Activated CD8-positive, alpha-beta T cell treated with anti-CD3 and anti-CD28 coated beads, Interleukin-2, amount 10 ng/mL, durations not matched to agents 7 days and 5 days (primary cell): ENCODE data around the gene ZNF148. TPM values are rescaled to one million over a fixed set of nuclear protein-coding genes. Genes with fewer than 3 reads are reported as not detected.
"Not testable (repeated sequence)": the region's sequence is repeated elsewhere in the genome, so short reads cannot be mapped to it uniquely, and the experiment has no call there.

ENCODE experiments used
- ATAC-seq: fragments of 150-1000 bp; cut with Tn5 transposase; one replicate; pipeline ENCODE4 v1.10.0; 2021; ENCODE audit warnings: moderate library complexity
- CTCF ChIA-PET: fragments of 350-600 bp; sonication (Branson Sonifier 250); formaldehyde crosslinking; loops from one replicate; lab custom pipeline; 2021; ENCODE audit warnings: antibody characterized with exemption; lab: Charles Lee
- POLR2A ChIA-PET: fragments of 350-600 bp; sonication (Branson Sonifier 250); formaldehyde crosslinking; loops from one replicate; lab custom pipeline; 2021; ENCODE audit warnings: antibody characterized with exemption; lab: Charles Lee
- DNase-seq: peaks from one replicate; pipeline ENCODE4 v3.0.0-alpha.2; 2020
- H3K27ac Mint-ChIP-seq: one replicate; pipeline ENCODE4 v1.8.0; 2021; ENCODE audit warnings: mild to moderate bottlenecking, mixed read lengths
- H3K27me3 Mint-ChIP-seq: one replicate; pipeline ENCODE4 v1.8.0; 2021; ENCODE audit warnings: low read depth, mixed read lengths
- H3K36me3 Mint-ChIP-seq: one replicate; pipeline ENCODE4 v1.8.0; 2021; ENCODE audit warnings: low read depth, mixed read lengths
- H3K4me1 Mint-ChIP-seq: one replicate; pipeline ENCODE4 v1.8.0; 2021; ENCODE audit warnings: low read depth, mixed read lengths
- H3K4me3 Mint-ChIP-seq: one replicate; pipeline ENCODE4 v1.8.0; 2021; ENCODE audit warnings: mild to moderate bottlenecking, mixed read lengths
- H3K9me3 Mint-ChIP-seq: one replicate; pipeline ENCODE4 v1.8.0; 2022; ENCODE audit warnings: mixed read lengths; ENCODE audit not compliant: insufficient read depth
- total RNA-seq, 2 experiments: library from RNA; stranded (reverse); gene quantifications; one replicate each; pipeline ENCODE4 v1.2.3, GENCODE V29; 2021

Gene ZNF148
- total RNA-seq, 2 experiments from 2014 or later, result 39.1 to 39.6 TPM

- Mint-ChIP-seq H3K27me3 (no peaks in the 10 kb centered on the region), H3K36me3 (peaks cover 39% of the 10 kb centered on the region), H3K4me1 (peaks cover 51% of the 10 kb centered on the region), H3K9me3 (peaks cover 9% of the 10 kb centered on the region), H3K4me3 (no peak overlapping the region), H3K27ac (no peak overlapping the region)
- ChIA-PET CTCF (interaction anchor here (1.0 kb wide), 1 partner anchor 11 kb away, joined by 4 read pairs; no protein-coding TSS in a partner anchor), POLR2A (interaction anchor here (0.6 kb wide), 1 partner anchor 23 kb away, joined by 4 read pairs; the partner anchor contains the start of gene ZNF148)
- ATAC-seq, result no peak
- no peak for DNase-seq
These were observed 23.2 kb downstream of the ZNF148 start for GRCh38 chr3:125351814-125352456.

- peaks cover 45% of the 10 kb centered on the region for H3K36me3 Mint-ChIP-seq
- no peak overlapping the region for H3K27ac Mint-ChIP-seq
- H3K27me3 Mint-ChIP-seq, result no peaks in the 10 kb centered on the region
- H3K4me3 Mint-ChIP-seq, result no peak overlapping the region
- ChIA-PET CTCF (interaction anchor here (1.0 kb wide), 1 partner anchor 12 kb away, joined by 4 read pairs; no protein-coding TSS in a partner anchor), POLR2A (no interaction called here)
- no peak for ATAC-seq
- peaks cover 16% of the 10 kb centered on the region for H3K9me3 Mint-ChIP-seq
- DNase-seq, result no peak
- H3K4me1 Mint-ChIP-seq, result peaks cover 48% of the 10 kb centered on the region
These were observed 24.0 kb downstream of the ZNF148 start for GRCh38 chr3:125351152-125351551.

GRCh38 chr3:125350597-125350996, 24.5 kb downstream of the ZNF148 start:
- ATAC-seq (no peak), DNase-seq (no peak)
- no peaks in the 10 kb centered on the region for H3K27me3 Mint-ChIP-seq
- H3K4me3 Mint-ChIP-seq, result no peak overlapping the region
- H3K27ac Mint-ChIP-seq, result no peak overlapping the region
- ChIA-PET POLR2A (no interaction called here), CTCF (interaction anchor here (1.0 kb wide), 1 partner anchor 12 kb away, joined by 4 read pairs; no protein-coding TSS in a partner anchor)
- H3K4me1 Mint-ChIP-seq, result peaks cover 43% of the 10 kb centered on the region
- peaks cover 51% of the 10 kb centered on the region for H3K36me3 Mint-ChIP-seq
- peaks cover 22% of the 10 kb centered on the region for H3K9me3 Mint-ChIP-seq

GRCh38 chr3:125349556-125350165, 25.5 kb downstream of the ZNF148 start:
- peaks cover 60% of the 10 kb centered on the region for H3K36me3 Mint-ChIP-seq
- no peak overlapping the region for H3K27ac Mint-ChIP-seq
- ChIA-PET CTCF (interaction anchor here (1.0 kb wide), 1 partner anchor 18 kb away, joined by 3 read pairs; no protein-coding TSS in a partner anchor), POLR2A (no interaction called here)
- no peaks in the 10 kb centered on the region for H3K27me3 Mint-ChIP-seq
- no peak for ATAC-seq
- no peak overlapping the region for H3K4me3 Mint-ChIP-seq
- no peak for DNase-seq
- peaks cover 43% of the 10 kb centered on the region for H3K4me1 Mint-ChIP-seq
- H3K9me3 Mint-ChIP-seq, result peaks cover 31% of the 10 kb centered on the region

- ChIA-PET POLR2A (interaction anchor here (0.5 kb wide), 1 partner anchor 9 kb away, joined by 3 read pairs; no protein-coding TSS in a partner anchor), CTCF (interaction anchor here (1.0 kb wide), 1 partner anchor 17 kb away, joined by 3 read pairs; no protein-coding TSS in a partner anchor)
- Mint-ChIP-seq H3K27ac (no peak overlapping the region), H3K36me3 (peaks cover 65% of the 10 kb centered on the region), H3K4me1 (peaks cover 43% of the 10 kb centered on the region), H3K27me3 (no peaks in the 10 kb centered on the region), H3K4me3 (no peak overlapping the region), H3K9me3 (peaks cover 31% of the 10 kb centered on the region)
- no peak for DNase-seq
- no peak for ATAC-seq
These were observed 26.1 kb downstream of the ZNF148 start for GRCh38 chr3:125349055-125349454.

- POLR2A ChIA-PET, result interaction anchor here (0.7 kb wide), 1 partner anchor 72 kb away, joined by 3 read pairs; no protein-coding TSS in a partner anchor
- H3K4me3 Mint-ChIP-seq, ATAC-seq, H3K27me3 Mint-ChIP-seq, H3K4me1 Mint-ChIP-seq, H3K27ac Mint-ChIP-seq, CTCF ChIA-PET, DNase-seq: not testable (repeated sequence)
- Mint-ChIP-seq H3K9me3 (peaks cover 35% of the 10 kb centered on the region), H3K36me3 (peaks cover 66% of the 10 kb centered on the region)
These were observed 31.8 kb downstream of the ZNF148 start for GRCh38 chr3:125343367-125343766.

- no peaks in the 10 kb centered on the region for H3K4me1 Mint-ChIP-seq
These were observed 35.0 kb downstream of the ZNF148 start for GRCh38 chr3:125340121-125340520.

GRCh38 chr3:125337506-125337905, 37.6 kb downstream of the ZNF148 start:
- ChIA-PET POLR2A (no interaction called here), CTCF (no interaction called here)
- peaks cover 3% of the 10 kb centered on the region for H3K4me1 Mint-ChIP-seq
- H3K27ac Mint-ChIP-seq, result no peak overlapping the region
- no peak overlapping the region for H3K4me3 Mint-ChIP-seq
- H3K36me3 Mint-ChIP-seq, result peaks cover 45% of the 10 kb centered on the region
- DNase-seq (no peak), ATAC-seq (no peak)
- H3K27me3 Mint-ChIP-seq, result no peaks in the 10 kb centered on the region
- peaks cover 6% of the 10 kb centered on the region for H3K9me3 Mint-ChIP-seq

More at GRCh38 chr3:125340121-125340520, 35.0 kb downstream of the ZNF148 start:
- DNase-seq (no peak), ATAC-seq (no peak)
- CTCF ChIA-PET, result no interaction called here
- H3K4me3 Mint-ChIP-seq, result no peak overlapping the region
- no peaks in the 10 kb centered on the region for H3K27me3 Mint-ChIP-seq
- peaks cover 15% of the 10 kb centered on the region for H3K9me3 Mint-ChIP-seq
- POLR2A ChIA-PET, result no interaction called here
- H3K36me3 Mint-ChIP-seq, result peaks cover 59% of the 10 kb centered on the region
- H3K27ac Mint-ChIP-seq, result no peak overlapping the region

GRCh38 chr3:125334675-125335560, 40.2 kb downstream of the ZNF148 start:
- POLR2A ChIA-PET, result no interaction called here
- Mint-ChIP-seq H3K27ac (no peak overlapping the region), H3K4me1 (peaks cover 4% of the 10 kb centered on the region), H3K27me3 (no peaks in the 10 kb centered on the region), H3K4me3 (no peak overlapping the region), H3K9me3 (no peaks in the 10 kb centered on the region), H3K36me3 (peaks cover 35% of the 10 kb centered on the region)
- ATAC-seq, result no peak
- no peak for DNase-seq
- CTCF ChIA-PET, result no interaction called here

- Mint-ChIP-seq H3K27ac (no peak overlapping the region), H3K36me3 (peaks cover 31% of the 10 kb centered on the region), H3K27me3 (no peaks in the 10 kb centered on the region), H3K9me3 (no peaks in the 10 kb centered on the region), H3K4me1 (peaks cover 4% of the 10 kb centered on the region), H3K4me3 (no peak overlapping the region)
- CTCF ChIA-PET, result no interaction called here
- DNase-seq, result no peak
- ATAC-seq, result no peak
- POLR2A ChIA-PET, result interaction anchor here (0.5 kb wide), 1 partner anchor 25 kb away, joined by 3 read pairs; no protein-coding TSS in a partner anchor
These were observed 42.6 kb downstream of the ZNF148 start for GRCh38 chr3:125332504-125332903.

- DNase-seq (no peak), ATAC-seq (no peak)
- CTCF ChIA-PET, result no interaction called here
- H3K27ac Mint-ChIP-seq, result no peak overlapping the region
- POLR2A ChIA-PET, result no interaction called here
- no peaks in the 10 kb centered on the region for H3K9me3 Mint-ChIP-seq
- no peaks in the 10 kb centered on the region for H3K27me3 Mint-ChIP-seq
- peaks cover 30% of the 10 kb centered on the region for H3K36me3 Mint-ChIP-seq
- H3K4me1 Mint-ChIP-seq, result peaks cover 4% of the 10 kb centered on the region
- no peak overlapping the region for H3K4me3 Mint-ChIP-seq
These were observed 43.9 kb downstream of the ZNF148 start for GRCh38 chr3:125331243-125331642.
